Middle frontal gyrus (tissue), 1 donor: ENCODE data around the gene VGF.
A peak's percentile ranks its signal among the peaks of the same experiment; 100 is the strongest.
"Not testable (repeated sequence)": the region's sequence is repeated elsewhere in the genome, so short reads cannot be mapped to it uniquely, and the experiment has no call there.

Experiments used
- DNase-seq: peaks from one replicate; pipeline ENCODE4 v3.0.0-alpha.2; 2015; ENCODE audit warnings: low spot score; ENCODE audit errors: extremely low spot score

Gene VGF

DNA sequence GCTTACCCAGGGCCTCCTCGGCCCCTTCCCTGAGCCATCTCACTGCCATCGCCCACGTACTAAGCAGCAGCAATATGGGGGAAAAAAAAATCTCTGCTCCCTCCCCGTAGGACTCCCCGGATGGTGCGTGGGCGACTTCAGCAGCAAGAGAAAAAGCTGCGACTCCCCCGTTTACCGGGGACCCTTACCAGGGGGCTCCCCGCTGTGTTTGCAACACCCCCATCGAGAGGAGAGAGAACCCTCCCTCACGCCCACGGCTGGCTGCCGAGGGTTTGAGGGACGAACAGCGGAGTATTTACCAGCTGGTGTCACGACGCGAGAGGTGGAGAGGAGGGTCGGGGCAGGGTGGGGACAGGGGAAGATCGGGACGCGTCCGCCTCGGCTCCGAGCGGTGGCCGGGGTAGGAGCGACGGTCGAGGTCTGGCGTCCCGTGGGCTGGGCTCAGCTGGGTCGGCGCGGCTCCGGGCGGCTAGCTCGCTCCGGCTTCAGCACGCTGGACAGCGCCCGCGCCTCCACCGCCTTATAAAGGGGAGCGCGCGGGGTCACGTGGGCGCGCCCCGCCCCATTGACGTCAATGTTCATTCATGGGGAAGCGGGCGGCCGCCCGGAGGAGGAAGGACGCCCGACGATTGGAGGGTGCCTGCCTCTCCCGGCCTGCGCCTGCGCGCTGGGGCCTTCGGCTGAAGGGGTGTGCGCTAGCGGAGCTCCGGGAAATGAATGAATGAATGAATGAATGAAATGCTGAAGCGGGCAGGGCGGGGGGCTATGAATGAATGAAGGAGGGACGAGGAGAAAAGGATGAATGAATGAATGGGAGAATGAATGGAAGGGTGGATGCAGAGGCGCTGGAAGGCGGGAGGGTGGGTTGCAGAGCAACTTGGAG, at the start of gene VGF:
TSS of gene VGF (minus strand) at position 495 of the 883 bp plus-strand sequence. CDS start 726 bp downstream, outside the sequence.
- DNase-seq: peak; percentile 83

- no peak for DNase-seq
Observed at GRCh38 chr7:101212014-101212413, 46.6 kb upstream of the VGF start.

- DNase-seq: no peak
Observed at GRCh38 chr7:101211501-101211900, 46.1 kb upstream of the VGF start.

GRCh38 chr7:101210143-101210542, 44.8 kb upstream of the VGF start:
- DNase-seq: no peak

DNA sequence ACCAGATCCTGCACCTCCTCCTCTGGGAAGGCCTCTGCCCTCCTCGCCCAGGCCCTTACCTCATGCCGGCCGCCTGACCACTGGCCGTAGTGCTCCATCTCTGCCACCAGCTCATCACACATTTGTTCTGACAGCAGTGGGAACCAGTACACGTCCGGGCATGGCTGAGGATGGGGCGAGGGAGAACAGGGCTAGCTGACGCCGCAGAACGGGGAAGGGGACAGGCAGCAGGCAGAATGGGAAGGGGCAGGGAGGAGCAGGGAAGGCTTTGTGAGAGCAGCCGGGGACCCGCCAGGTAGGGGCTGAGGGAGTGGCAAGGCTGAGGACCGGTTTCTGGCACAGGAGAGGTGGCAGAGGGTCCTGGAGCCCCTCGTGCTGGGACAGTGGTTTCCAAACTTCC, 43.4 kb upstream of the VGF start:
- no peak for DNase-seq

DNA sequence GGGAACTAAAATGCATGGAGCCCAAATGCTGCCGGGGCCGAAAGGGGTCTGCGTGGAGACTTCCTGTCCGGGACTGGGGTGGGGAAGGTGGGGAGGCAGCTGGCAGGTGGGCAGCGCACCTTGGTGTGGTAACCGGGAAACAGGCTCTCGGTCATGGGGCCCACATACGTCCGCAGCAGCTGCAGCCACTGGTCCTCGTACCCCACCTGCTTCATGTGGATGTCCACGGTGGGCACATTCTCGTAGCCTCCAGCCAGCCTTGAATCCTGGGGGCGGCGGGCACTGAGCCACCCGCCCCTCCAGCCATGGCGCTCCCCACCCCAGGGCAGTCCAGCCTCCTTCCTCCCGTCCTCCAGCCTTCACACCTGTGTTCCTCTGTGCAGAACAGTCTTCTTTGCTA, 42.1 kb upstream of the VGF start:
- no peak for DNase-seq

GRCh38 chr7:101206665-101207042, 41.3 kb upstream of the VGF start:
- no peak for DNase-seq

DNA sequence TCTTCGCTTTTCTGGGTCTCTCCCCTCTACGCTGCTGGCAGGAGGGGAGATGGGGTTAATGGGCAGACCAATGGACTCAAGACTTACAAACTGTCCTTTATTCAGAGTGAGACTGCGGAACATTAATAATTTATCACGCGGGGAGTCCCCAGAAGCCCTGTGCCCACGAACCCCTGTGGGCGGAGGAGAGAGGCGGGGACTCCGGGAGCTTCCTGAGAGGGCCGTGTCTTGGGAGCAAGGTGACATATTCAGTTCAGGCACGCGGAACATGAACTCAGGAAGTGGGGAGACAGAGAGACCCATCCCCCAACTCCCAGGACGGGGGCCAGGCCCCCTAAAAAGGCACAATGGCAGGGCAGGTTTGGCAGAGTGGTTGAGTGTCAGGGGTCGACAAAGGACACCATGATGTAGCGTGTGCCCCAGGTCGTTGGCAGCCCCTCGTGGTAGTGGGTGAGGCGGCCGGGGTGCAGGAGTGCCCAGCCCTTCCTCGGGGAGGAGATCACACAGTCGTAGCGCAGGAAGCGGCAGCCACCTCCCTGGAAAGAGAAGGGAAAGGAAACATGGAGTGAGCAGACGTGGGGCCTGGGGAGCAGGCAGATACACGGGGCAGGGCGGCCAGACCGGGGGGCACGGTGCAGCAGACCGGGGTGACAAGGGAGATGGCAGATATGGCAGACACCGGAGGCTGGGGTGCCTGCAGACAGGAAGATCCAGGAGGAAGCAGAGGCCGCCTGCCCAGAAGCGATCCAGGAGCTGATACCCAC, 40.7 kb upstream of the VGF start:
- DNase-seq: no peak

- not testable (repeated sequence) for DNase-seq
Observed at GRCh38 chr7:101203740-101204738, 38.7 kb upstream of the VGF start.

DNA sequence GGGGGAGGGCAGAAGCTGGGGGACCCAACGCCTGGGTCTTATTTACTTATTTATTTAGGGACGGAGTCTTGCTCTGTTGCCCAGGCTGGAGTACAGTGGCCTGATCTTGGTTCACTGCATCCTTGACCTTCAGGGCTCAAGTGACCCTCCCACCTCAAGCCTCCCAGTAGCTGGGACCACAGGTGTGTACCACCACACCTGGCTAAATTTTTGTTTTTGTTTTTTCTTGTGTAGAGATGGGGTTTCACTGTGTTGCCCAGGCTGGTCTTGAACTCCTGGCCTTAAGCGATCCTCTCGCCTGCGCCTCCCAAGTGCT, 37.2 kb upstream of the VGF start:
- DNase-seq: no peak

GRCh38 chr7:101201695-101202602, 36.6 kb upstream of the VGF start:
- DNase-seq: no peak

DNA sequence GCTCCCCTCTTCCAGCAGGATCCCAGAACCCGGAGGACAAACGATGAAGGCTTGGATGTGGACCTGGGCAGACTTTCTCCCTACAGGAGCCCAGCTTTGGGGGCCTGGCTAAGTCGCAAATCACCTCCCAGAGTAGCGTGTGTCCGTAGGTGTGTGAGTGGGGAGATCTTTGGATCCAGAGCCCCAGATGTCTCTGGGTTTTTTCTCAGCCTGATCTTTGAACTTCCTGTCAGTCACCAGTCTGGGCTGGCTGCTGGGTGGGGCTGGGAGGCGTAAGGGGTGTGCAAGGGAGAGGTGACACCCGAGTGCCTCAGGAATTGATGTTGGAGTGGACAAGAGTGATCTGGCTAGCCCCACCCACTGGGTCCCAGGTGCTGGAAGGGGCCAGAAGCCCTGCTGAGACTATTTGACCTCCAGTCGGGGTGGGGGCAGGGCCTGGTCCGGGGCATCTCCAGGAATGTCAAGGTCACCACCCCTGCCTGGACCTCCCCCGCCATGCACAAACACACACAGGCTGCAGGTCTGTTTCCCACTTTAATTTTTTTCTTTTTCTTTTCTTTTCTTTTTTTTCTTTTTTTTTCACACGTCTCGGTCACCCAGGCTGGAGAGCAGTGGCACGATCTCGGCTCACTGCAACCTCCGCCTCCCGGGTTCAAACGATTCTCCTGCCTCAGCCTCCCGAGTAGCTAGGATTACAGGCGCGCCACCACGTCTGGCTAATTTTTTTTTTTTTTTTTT, 35.7 kb upstream of the VGF start, which contains the start of gene MOGAT3:
TSS of gene MOGAT3 (minus strand) at position 175 of the 738 bp plus-strand sequence. CDS start 182 bp downstream, outside the sequence.
- DNase-seq: no peak

- no peak for DNase-seq
Observed at GRCh38 chr7:101200504-101200861, 35.1 kb upstream of the VGF start.

DNA sequence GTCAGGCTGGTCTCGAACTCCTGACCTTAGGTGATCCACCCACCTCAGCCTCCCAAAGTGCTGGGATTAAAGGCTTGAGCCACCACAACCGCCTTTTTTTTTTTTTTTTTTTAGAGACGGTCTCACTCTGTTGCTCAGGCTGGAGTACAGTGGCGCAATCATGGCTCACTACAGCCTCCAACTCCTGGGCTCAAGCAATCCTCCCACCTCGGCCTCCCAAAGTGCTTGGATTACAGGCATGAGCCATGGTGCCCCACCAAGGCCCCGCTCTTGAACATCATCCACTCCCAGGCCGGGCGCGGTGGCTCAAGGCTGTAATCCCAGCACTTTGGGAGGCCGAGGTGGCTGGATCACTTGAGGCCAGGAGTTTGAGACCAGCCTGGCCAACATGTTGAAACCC, 34.2 kb upstream of the VGF start:
- DNase-seq: not testable (repeated sequence)

DNA sequence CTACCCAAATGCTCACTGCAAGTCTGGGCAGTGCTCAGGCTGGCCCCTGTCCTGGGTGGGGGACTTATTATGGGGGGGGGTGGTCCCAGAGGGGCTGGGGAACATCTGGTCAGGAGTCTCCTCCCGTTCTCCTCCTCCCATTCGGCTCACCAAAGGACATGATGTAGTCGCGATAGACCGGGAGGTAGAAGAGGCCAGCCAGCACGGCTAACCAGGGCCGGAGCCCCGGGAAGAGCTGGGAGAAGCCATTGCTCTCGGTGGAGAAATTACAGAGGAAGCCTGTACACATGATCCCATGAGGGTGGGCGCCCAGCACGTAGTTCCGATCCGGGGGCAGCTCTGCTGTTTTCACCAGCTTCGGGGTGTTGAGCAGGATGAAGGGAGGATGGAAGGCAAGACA, 33.1 kb upstream of the VGF start:
- no peak for DNase-seq

DNA sequence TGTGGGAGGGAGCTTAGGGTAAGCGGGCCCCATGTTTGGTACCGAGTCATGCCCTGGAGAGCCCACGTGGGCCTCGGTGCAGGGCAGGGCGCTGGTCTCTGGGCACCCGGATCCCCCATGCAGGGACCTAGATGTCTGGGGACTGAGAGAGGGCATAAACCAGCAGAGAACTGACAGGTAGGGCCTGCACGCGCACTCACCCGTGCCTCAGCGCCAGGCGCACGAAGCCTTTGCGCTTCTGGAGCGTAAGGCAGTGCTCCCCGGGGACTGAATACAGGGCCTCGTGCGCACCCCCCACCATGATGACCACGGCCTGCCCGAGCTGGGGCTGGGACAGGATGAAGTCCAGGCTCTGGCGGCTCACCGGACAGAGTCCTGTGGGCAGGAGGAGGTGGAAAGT, 32.6 kb upstream of the VGF start:
- no peak for DNase-seq

DNA sequence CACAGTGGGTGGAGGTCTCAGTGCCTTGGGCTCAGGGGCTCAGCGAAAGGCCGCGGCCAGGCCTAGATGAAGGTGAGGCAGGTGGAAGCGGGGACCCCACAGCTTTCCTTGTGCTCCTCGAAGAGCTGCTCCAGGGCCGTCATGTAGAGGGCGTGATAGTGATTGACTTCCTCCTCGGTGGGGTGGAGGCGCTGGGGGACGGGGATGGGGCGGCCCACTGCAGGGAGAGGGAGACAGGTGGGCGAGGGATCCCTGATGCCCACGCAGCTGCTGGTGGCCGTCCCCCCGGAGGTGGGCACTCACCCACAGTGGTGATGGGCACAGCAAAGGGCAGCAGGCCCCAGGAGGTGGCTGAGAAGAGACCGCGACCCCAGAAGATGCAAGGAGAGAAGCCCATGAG, 30.5 kb upstream of the VGF start:
- no peak for DNase-seq

DNA sequence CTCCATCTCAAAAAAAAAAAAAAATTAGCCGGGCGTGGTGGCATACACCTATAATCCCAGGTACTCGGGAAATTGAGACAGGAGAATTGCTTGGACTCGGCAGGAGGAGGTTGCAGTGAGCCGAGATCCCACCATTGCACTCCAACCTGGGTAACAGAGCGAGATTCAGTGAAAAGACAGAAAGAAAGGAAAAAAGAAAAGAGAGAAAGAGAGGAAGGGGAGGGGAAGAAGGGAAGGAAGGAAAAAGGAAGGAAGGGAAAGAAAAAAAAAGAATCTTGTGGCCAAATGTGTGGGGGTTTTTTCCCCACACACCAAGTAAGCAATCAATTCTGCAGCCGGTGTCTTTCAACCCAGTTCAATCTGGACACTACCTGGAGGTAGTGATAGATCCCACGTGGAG, 23.7 kb upstream of the VGF start:
- DNase-seq: no peak

DNA sequence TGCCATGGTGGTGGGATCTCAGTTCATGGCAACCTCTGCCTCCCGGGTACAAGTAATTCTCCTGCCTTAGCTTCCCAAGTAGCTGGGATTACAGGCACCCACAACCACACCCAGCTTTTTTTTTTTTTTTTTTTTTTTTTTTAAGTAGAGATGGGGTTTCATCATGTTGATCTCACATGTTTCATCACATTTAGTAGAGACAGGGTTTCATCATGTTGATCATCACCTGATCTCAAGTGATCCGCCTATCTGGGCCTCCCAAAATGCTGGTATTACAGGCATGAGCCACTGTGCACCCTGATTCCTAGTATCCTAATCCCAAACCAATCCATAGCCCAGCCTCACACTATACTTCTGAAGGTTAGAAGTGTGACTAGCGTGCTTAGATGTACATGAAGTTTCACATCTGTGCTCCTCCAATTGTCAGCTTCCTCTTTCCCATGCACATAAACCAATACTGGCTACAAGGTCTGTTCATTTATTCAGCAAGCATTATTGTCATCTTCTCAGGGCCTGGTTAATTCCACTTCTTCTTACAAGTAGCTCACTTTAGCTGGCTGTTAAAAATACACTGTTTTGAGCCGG, 21.6 kb upstream of the VGF start:
- no peak for DNase-seq
